A673 (cell line): ENCODE measurements around the gene CHODL.

Experiments used
- CTCF ChIP-seq: fragments of 300-800, 200-600 bp; sonication (generic); conservative IDR thresholded peaks from 2 replicates; pipeline ENCODE4 v1.5.1; 2017; ENCODE audit warnings: low read depth, mild to moderate bottlenecking, antibody characterized with exemption, low read length, moderate library complexity, mixed read lengths
- EZH2 ChIP-seq: fragments of 200-600 bp; sonication (generic); IDR thresholded peaks from 2 replicates; pipeline ENCODE4 v1.6.1; 2017; ENCODE audit warnings: borderline replicate concordance, low read depth, mild to moderate bottlenecking, mixed read lengths, antibody characterized with exemption, low read length; ENCODE audit not compliant: poor library complexity, severe bottlenecking

- TF ChIP-seq CTCF (no peak), EZH2 (no peak)
Measured at GRCh38 chr21:18245464-18245967, 883 bp downstream of the CHODL start.
